ENCODE results near the gene GPR162. TPM values are rescaled to one million over a fixed set of nuclear protein-coding genes. Genes with fewer than 3 reads are reported as not detected.

GPR162 gene
- total and polyA plus RNA-seq, 10 donors, result 2.1 to 14.7 (median 4.9) TPM

DNA sequence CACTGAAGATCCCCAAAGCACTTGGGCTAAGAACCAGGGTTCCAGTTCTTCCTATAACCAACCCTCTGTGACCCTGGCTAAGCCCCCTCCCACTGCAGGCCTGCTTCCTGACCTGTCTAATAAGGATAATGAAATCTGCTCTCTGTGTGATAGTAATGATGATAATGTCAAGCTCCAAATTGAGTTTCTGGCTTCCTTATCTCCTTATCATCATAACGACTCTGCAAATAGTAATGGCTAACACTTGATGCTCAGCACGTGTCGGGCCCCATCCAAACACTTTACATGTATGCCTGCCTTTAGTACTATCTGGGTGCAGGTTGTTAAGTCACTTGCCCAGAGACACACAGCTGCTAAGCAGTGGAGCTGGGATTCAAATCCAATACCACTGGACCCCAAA, 5.0 kb upstream of the GPR162 start:
- peaks cover 0 to 30% (median 1%) of the 10 kb centered on the region in 7 donors for H3K27me3 ChIP-seq (replicated peaks in 1 of 7)
- no peak for DNase-seq
- H3K27ac ChIP-seq, result no peak overlapping the region
- H3K4me3 ChIP-seq, result no peak overlapping the region
- intact Hi-C loops (cut with DNase I; ENCODE audit: low total_unique reads), result no loop called here
- TF ChIP-seq POLR2AphosphoS5 (IDR thresholded peaks at IDR 0.05) (no peak), POLR2A (IDR thresholded peaks at IDR 0.05) (no peak)
- TF ChIP-seq, protein P1, sequence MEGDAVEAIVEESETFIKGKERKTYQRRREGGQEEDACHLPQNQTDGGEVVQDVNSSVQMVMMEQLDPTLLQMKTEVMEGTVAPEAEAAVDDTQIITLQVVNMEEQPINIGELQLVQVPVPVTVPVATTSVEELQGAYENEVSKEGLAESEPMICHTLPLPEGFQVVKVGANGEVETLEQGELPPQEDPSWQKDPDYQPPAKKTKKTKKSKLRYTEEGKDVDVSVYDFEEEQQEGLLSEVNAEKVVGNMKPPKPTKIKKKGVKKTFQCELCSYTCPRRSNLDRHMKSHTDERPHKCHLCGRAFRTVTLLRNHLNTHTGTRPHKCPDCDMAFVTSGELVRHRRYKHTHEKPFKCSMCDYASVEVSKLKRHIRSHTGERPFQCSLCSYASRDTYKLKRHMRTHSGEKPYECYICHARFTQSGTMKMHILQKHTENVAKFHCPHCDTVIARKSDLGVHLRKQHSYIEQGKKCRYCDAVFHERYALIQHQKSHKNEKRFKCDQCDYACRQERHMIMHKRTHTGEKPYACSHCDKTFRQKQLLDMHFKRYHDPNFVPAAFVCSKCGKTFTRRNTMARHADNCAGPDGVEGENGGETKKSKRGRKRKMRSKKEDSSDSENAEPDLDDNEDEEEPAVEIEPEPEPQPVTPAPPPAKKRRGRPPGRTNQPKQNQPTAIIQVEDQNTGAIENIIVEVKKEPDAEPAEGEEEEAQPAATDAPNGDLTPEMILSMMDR (IDR thresholded peaks at IDR 0.05 in 8 of 11, conservative IDR thresholded peaks at IDR 0.05 in 3 of 11), result no peak
- WGBS, 5 donors, result 79 to 83% (median 80%) methylated on average over 3 of the region's 3 CpGs
- H3K9me3 ChIP-seq, result no peaks in the 10 kb centered on the region
- peaks cover 0 to 55% (median 3%) of the 10 kb centered on the region in 6 donors for H3K36me3 ChIP-seq
- H3K4me1 ChIP-seq, result peaks cover 5 to 40% (median 19%) of the 10 kb centered on the region in 6 donors

DNA sequence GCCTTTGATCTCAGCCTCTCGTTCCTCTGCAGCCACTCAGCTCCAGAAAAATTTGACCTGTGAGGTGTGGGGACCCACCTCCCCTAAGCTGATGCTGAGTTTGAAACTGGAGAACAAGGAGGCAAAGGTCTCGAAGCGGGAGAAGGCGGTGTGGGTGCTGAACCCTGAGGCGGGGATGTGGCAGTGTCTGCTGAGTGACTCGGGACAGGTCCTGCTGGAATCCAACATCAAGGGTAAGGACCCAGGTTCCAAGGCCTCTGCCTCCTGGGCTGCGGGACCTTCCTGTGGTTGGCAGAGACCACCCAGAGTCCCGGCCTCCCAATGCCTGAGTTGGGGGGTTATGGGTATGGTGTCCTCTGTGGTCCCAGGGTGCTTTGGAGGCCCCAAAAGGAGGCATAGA, 4.5 kb upstream of the GPR162 start:
- H3K4me3 ChIP-seq, result no peak overlapping the region
- TF ChIP-seq POLR2A (IDR thresholded peaks at IDR 0.05) (no peak), POLR2AphosphoS5 (IDR thresholded peaks at IDR 0.05) (no peak)
- TF ChIP-seq, protein P1 (IDR thresholded peaks at IDR 0.05 in 8 of 11, conservative IDR thresholded peaks at IDR 0.05 in 3 of 11), result no peak
- intact Hi-C loops (cut with DNase I; ENCODE audit: low total_unique reads), result no loop called here
- DNase-seq, result no peak
- peaks cover 0 to 55% (median 3%) of the 10 kb centered on the region in 6 donors for H3K36me3 ChIP-seq
- H3K9me3 ChIP-seq, result no peaks in the 10 kb centered on the region
- 92 to 96% (median 94%) methylated on average over 8 of the region's 8 CpGs for WGBS, 5 donors
- peaks cover 8 to 40% (median 21%) of the 10 kb centered on the region in 6 donors for H3K4me1 ChIP-seq
- peaks cover 0 to 35% (median 6%) of the 10 kb centered on the region in 7 donors for H3K27me3 ChIP-seq (replicated peaks in 1 of 7)
- H3K27ac ChIP-seq, result no peak overlapping the region

DNA sequence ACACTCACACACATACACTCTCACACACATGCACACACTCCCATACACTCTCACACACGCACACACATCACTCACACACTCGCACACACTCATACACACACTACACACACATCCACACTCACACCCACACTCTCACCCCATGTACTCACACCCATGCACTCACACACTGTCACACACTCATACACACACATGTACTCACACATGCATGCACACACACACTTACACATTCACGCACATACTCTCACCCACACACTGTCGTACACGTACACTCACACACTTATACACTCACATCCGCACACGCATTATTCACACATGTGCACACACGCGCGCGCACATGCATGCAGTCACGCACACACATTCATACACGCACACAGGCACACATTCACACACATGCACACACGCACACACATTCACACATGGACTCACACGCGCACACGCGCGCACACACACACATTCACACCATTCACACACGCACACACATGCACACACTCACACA, 3.9 kb upstream of the GPR162 start:
- intact Hi-C loops (cut with DNase I; ENCODE audit: low total_unique reads), result no loop called here
- Histone ChIP-seq H3K9me3 (no peaks in the 10 kb centered on the region), H3K36me3 (peaks cover 0 to 55% (median 3%) of the 10 kb centered on the region in 6 donors), H3K27me3 (replicated peaks in 1 of 7) (peaks cover 0 to 41% (median 9%) of the 10 kb centered on the region in 7 donors), H3K27ac (no peak overlapping the region), H3K4me3 (no peak overlapping the region), H3K4me1 (peaks cover 4 to 39% (median 20%) of the 10 kb centered on the region in 6 donors)
- TF ChIP-seq POLR2A (IDR thresholded peaks at IDR 0.05) (no peak), POLR2AphosphoS5 (IDR thresholded peaks at IDR 0.05) (no peak)
- TF ChIP-seq, protein P1 (IDR thresholded peaks at IDR 0.05 in 8 of 11, conservative IDR thresholded peaks at IDR 0.05 in 3 of 11), result no peak
- DNase-seq, result no peak
- WGBS, 5 donors, result 81 to 96% (median 93%) methylated on average over 20 of the region's 20 CpGs

DNA sequence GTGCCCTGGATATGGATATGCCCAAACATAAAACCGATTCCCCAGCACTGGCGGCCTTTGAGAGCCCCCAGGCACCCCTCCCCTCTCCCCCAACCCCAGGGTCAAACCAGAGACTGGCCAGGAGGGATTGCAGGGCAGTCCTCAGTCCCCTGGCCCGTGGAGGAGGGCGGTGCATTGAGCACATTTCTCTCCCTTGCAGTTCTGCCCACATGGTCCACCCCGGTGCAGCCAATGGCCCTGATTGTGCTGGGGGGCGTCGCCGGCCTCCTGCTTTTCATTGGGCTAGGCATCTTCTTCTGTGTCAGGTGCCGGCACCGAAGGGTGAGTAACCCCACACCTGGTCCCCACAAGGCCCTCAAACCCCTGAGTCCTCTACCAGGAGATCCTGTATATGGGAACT, 3.4 kb upstream of the GPR162 start:
- H3K9me3 ChIP-seq, result no peaks in the 10 kb centered on the region
- 77 to 92% (median 91%) methylated on average over 5 to 10 of the region's 10 CpGs for WGBS, 5 donors
- peaks cover 0 to 55% (median 3%) of the 10 kb centered on the region in 6 donors for H3K36me3 ChIP-seq
- peaks cover 0 to 46% (median 13%) of the 10 kb centered on the region in 7 donors for H3K27me3 ChIP-seq (replicated peaks in 1 of 7)
- intact Hi-C loops (cut with DNase I; ENCODE audit: low total_unique reads), result no loop called here
- H3K4me1 ChIP-seq, result peaks cover 0 to 34% (median 15%) of the 10 kb centered on the region in 6 donors
- no peak overlapping the region for H3K27ac ChIP-seq
- H3K4me3 ChIP-seq, result no peak overlapping the region
- TF ChIP-seq POLR2AphosphoS5 (IDR thresholded peaks at IDR 0.05) (no peak), POLR2A (IDR thresholded peaks at IDR 0.05) (no peak)
- TF ChIP-seq, protein P1 (IDR thresholded peaks at IDR 0.05 in 8 of 11, conservative IDR thresholded peaks at IDR 0.05 in 3 of 11), result no peak
- no peak for DNase-seq
